ENCODE results near the gene RFC3. TPM values are rescaled to one million over a fixed set of nuclear protein-coding genes. Genes with fewer than 3 reads are reported as not detected.
A peak's percentile ranks its signal among the peaks of the same experiment; 100 is the strongest.
"Not testable (repeated sequence)": the region's sequence is repeated elsewhere in the genome, so short reads cannot be mapped to it uniquely, and the experiment has no call there.

RFC3 gene, protein sequence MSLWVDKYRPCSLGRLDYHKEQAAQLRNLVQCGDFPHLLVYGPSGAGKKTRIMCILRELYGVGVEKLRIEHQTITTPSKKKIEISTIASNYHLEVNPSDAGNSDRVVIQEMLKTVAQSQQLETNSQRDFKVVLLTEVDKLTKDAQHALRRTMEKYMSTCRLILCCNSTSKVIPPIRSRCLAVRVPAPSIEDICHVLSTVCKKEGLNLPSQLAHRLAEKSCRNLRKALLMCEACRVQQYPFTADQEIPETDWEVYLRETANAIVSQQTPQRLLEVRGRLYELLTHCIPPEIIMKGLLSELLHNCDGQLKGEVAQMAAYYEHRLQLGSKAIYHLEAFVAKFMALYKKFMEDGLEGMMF
- 144 and 321 TPM in 2 replicates for total RNA-seq (2014; rRNA removed; shearing (Covaris generic); ENCODE audit: low replicate concordance)

DNA sequence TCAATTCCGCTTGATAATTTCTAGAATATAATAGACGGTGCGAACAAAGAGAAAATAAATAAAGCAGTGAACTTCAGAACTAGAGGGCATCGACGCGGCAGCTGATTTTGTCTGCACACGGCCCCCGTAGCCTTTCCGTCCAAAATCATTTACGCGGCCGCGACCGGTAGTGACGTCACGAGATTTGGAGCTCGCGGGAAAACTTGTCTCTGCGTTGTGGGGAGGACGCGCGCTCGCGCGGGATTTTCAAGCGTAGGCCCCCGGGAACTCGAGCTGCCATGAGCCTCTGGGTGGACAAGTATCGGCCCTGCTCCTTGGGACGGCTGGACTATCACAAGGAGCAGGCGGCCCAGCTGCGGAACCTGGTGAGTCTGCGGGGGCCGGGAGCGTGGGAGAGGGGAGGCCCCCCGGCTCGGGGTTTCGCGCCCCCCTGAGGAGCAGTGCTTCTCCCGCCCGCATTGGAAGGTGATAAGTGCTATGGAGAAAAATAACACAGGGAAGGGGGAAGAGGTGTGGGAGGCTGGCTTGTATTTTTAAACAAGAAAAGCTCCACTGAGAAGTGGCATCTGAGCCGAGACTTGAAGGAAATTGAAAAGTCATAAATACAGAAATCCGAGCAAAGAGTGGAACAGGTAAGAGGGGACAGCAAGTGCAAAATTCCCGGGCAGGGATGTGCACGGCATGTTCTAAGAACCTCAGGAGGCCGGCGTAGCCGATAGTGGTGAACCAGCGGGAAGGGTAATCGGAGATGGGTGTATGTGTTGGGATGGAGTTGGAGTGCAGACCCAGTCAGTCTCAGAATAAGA lies at the start of gene RFC3:
TSS of gene RFC3 (plus strand) at position 249 of the 806 bp plus-strand sequence. CDS start at position 279, 30 bp downstream.
- H3K9me2 ChIP-seq (replicated peaks; ENCODE audit: insufficient read depth, low read length) = no peaks in the 10 kb centered on the region
- peaks cover 61% of the 10 kb centered on the region for H3K4me1 ChIP-seq (ENCODE audit: low read length)
- H3K79me2 ChIP-seq (ENCODE audit: low read length) = peaks cover 52% of the 10 kb centered on the region
- peak; percentile 99 for DNase-seq
- peaks cover 39% of the 10 kb centered on the region for H3K36me3 ChIP-seq (ENCODE audit: insufficient read depth, low read length)
- H3K9me3 ChIP-seq (ENCODE audit: low read length) = no peaks in the 10 kb centered on the region
- H3K27me3 ChIP-seq (ENCODE audit: low read length) = no peaks in the 10 kb centered on the region
- peak within 1 kb of the TSS; percentile 77 for H3K4me3 ChIP-seq (ENCODE audit: low read length)
- no peak within 1 kb of the TSS for H2AFZ ChIP-seq (ENCODE audit: low read length)
- peak within 1 kb of the TSS; percentile 89 for H3K4me2 ChIP-seq (ENCODE audit: low read depth, low read length, poor library complexity, severe bottlenecking)
- peak within 1 kb of the TSS; percentile 82 for H3K9ac ChIP-seq (ENCODE audit: low read length)
- no peaks in the 10 kb centered on the region for H4K20me1 ChIP-seq (ENCODE audit: insufficient read depth, low read depth, low read length)
- H3K27ac ChIP-seq (ENCODE audit: low read length) = peak within 1 kb of the TSS; percentile 96

DNA sequence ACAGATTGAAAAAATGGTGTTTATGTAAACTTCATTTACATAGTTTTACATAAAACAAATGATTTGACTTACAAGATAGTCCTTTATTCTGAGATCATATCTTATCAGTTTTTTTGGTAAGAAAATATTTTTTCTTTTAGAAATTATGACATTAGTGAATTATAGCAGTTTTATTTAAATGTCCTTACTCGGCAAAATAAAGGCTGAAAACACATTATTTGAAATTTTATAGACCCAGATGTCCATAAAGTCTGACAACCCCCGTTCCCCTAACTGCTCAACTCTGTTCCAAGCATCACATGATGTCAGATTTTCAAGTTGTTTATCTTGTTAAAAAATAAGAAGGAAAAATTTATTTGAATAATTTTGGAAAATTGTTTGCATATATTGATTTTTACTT lies 46.7 kb upstream of the RFC3 start:
- DNase-seq = no peak
- H4K20me1 ChIP-seq (ENCODE audit: insufficient read depth, low read depth, low read length) = no peaks in the 10 kb centered on the region
- no peak overlapping the region for H3K4me3 ChIP-seq (ENCODE audit: low read length)
- peak overlapping the region; percentile 66 for H3K27ac ChIP-seq (ENCODE audit: low read length)
- peaks cover 5% of the 10 kb centered on the region; the same call in 1 of the 2 replicates for H3K9me3 ChIP-seq (ENCODE audit: low read length)
- no peaks in the 10 kb centered on the region for H3K9me2 ChIP-seq (replicated peaks; ENCODE audit: insufficient read depth, low read length)
- peaks cover 9% of the 10 kb centered on the region for H3K79me2 ChIP-seq (ENCODE audit: low read length)
- no peak overlapping the region for H3K4me2 ChIP-seq (ENCODE audit: low read depth, low read length, poor library complexity, severe bottlenecking)
- H3K9ac ChIP-seq (ENCODE audit: low read length) = no peak overlapping the region
- peaks cover 25% of the 10 kb centered on the region for H3K36me3 ChIP-seq (ENCODE audit: insufficient read depth, low read length)
- no peaks in the 10 kb centered on the region for H3K27me3 ChIP-seq (ENCODE audit: low read length)
- H3K4me1 ChIP-seq (ENCODE audit: low read length) = peaks cover 42% of the 10 kb centered on the region
- H2AFZ ChIP-seq (ENCODE audit: low read length) = no peak overlapping the region

DNA sequence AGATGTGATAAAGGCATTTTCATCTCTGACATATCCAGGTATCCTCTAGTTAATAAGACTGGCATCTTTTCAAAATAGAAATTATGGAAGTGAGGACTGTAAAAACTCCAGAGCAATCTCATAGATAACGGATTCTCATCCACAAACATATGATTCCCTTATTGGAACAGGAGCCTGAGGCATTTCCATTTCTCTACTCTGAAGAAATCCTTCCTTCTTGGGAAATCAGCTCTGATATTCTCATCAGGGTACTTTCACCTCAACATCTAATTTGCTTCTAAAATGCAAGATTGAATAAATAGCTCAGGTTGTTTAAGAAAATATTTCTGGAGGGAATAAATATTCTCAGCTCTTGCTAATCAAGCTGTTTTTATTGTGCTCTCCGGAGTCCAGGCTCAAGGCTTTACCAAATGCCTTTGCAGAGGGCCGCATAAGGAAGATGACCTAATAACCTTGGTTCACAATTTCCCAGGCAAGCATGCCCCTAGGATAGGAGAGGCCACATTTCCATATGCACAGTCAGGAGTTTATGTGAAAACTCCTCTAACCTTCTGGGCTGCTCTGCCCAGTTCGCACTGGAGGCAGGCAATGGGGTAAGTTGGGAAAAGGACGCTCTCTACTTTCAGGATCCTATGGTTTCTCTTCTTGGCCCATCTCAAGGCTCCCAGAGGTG lies 44.0 kb upstream of the RFC3 start:
- Histone ChIP-seq H3K4me3 (ENCODE audit: low read length) (no peak overlapping the region), H3K36me3 (ENCODE audit: insufficient read depth, low read length) (peaks cover 11% of the 10 kb centered on the region; the same call in 1 of the 2 replicates), H3K79me2 (ENCODE audit: low read length) (peaks cover 17% of the 10 kb centered on the region), H3K4me1 (ENCODE audit: low read length) (peaks cover 66% of the 10 kb centered on the region), H3K9me2 (replicated peaks; ENCODE audit: insufficient read depth, low read length) (no peaks in the 10 kb centered on the region), H4K20me1 (ENCODE audit: insufficient read depth, low read depth, low read length) (no peaks in the 10 kb centered on the region), H3K9me3 (ENCODE audit: low read length) (no peaks in the 10 kb centered on the region), H3K27me3 (ENCODE audit: low read length) (no peaks in the 10 kb centered on the region), H3K9ac (ENCODE audit: low read length) (no peak overlapping the region), H3K27ac (ENCODE audit: low read length) (peak overlapping the region; percentile 66), H3K4me2 (ENCODE audit: low read depth, low read length, poor library complexity, severe bottlenecking) (no peak overlapping the region), H2AFZ (ENCODE audit: low read length) (no peak overlapping the region)
- no peak for DNase-seq

DNA sequence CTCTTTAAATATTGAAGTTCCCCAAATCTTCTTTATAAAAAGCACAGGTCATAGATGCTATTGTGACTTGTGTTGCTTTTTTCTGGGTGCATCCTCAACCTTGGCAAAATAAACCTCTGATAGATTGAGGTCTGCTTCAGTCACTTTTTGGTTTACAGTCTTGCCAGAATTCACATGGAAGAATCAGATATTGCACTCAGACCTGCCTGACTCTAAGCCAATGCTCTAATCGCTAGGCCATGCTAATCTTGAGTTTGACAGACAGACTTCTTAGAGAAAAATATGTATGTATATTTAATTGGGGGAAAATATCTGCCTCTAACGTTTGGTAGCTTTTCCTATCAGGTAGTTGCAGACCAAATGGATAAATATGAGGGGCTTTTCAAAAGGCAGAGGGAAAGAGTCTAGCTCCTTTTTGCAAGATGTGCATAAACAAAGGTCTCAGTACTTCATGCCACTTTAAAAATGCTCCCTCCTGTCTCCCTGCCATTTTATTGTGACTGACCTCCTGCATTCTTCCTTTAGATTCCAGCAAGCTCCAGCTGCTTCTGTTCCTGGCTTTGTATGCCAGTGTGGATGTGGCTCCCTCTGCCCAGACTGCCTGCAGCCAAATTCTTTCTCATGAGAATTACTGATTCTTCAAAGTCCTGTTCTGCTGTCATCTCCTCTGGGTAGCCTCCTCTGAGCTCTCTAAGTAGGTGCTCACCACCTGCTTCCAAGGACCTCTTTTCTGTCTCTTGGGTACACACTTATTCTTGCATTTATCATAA lies 42.4 kb upstream of the RFC3 start:
- H3K4me2 ChIP-seq (ENCODE audit: low read depth, low read length, poor library complexity, severe bottlenecking) = peak overlapping the region; percentile 63

DNA sequence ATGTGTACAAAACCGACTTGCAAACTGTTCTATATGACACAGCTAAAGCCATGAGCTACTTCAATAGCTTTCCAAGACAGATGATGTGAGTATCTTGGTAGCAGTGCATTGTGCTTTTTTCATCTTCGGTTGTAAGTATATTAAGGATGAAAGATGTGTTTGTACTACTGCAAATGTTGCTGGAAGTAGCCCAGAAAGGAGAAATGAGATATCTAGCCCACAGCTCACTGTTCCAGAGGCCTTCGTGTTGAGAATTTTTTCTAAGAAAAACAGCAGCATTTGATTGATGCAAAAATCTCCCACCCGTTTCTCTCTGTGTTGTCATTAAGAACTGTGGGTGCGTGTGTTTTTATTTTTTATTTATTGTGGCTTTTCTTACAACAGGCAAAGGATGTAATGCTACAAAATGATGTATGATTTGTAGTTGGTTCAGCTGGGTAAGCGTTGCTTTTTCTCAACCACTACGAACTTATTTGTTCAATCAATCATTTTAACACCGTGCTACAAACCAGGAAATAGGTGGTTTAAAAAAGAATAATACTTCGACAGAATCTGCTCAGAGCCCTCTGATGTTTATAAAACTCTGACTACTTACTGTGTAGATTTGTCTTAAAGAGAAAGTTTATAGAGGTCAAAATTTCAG lies 41.6 kb upstream of the RFC3 start:
- Histone ChIP-seq H3K4me2 (ENCODE audit: low read depth, low read length, poor library complexity, severe bottlenecking) (peak overlapping the region; percentile 63), H4K20me1 (ENCODE audit: insufficient read depth, low read depth, low read length) (no peaks in the 10 kb centered on the region), H3K9me3 (ENCODE audit: low read length) (peaks cover 3% of the 10 kb centered on the region; the same call in 1 of the 2 replicates), H3K79me2 (ENCODE audit: low read length) (peaks cover 36% of the 10 kb centered on the region), H3K9me2 (replicated peaks; ENCODE audit: insufficient read depth, low read length) (no peaks in the 10 kb centered on the region), H3K4me1 (ENCODE audit: low read length) (peaks cover 82% of the 10 kb centered on the region), H2AFZ (ENCODE audit: low read length) (no peak overlapping the region), H3K27me3 (ENCODE audit: low read length) (no peaks in the 10 kb centered on the region), H3K36me3 (ENCODE audit: insufficient read depth, low read length) (peaks cover 16% of the 10 kb centered on the region), H3K27ac (ENCODE audit: low read length) (peak overlapping the region; percentile 96), H3K9ac (ENCODE audit: low read length) (peak overlapping the region; percentile 63), H3K4me3 (ENCODE audit: low read length) (peak overlapping the region; percentile 26; the same call in 1 of the 2 replicates)
- peak; percentile 76 for DNase-seq

More for the DNA sequence above, 42.4 kb upstream of the RFC3 start:
- Histone ChIP-seq H3K36me3 (ENCODE audit: insufficient read depth, low read length) (peaks cover 14% of the 10 kb centered on the region), H3K4me1 (ENCODE audit: low read length) (peaks cover 82% of the 10 kb centered on the region), H3K9me3 (ENCODE audit: low read length) (peaks cover 1% of the 10 kb centered on the region; the same call in 1 of the 2 replicates), H3K9me2 (replicated peaks; ENCODE audit: insufficient read depth, low read length) (no peaks in the 10 kb centered on the region), H2AFZ (ENCODE audit: low read length) (no peak overlapping the region; the same call in 1 of the 2 replicates), H3K9ac (ENCODE audit: low read length) (peak overlapping the region; percentile 63), H4K20me1 (ENCODE audit: insufficient read depth, low read depth, low read length) (no peaks in the 10 kb centered on the region), H3K79me2 (ENCODE audit: low read length) (peaks cover 30% of the 10 kb centered on the region), H3K27me3 (ENCODE audit: low read length) (no peaks in the 10 kb centered on the region), H3K27ac (ENCODE audit: low read length) (peak overlapping the region; percentile 96), H3K4me3 (ENCODE audit: low read length) (no peak overlapping the region)
- peak; percentile 65 for DNase-seq

DNA sequence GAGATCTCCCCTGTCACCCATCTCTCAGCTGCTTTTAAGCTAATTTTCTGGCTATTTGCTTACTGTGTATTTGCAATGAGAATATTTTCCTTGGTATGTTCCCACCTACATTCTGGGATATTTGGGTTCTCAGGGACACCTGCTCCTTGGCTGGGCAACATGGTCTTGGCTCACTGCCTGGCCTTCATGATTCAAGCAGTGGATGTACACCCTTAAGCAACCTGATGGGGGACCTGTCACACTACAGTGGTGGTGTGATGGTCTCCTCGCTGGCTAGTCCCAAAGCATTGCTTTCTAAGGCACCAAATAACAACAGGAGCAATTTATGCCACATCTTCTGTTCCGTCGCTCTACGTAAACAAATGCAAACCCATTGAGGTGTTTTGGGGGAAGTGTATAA lies 35.3 kb upstream of the RFC3 start:
- Histone ChIP-seq H3K9ac (ENCODE audit: low read length) (no peak overlapping the region), H3K79me2 (ENCODE audit: low read length) (peaks cover 87% of the 10 kb centered on the region), H3K9me2 (replicated peaks; ENCODE audit: insufficient read depth, low read length) (no peaks in the 10 kb centered on the region), H3K4me3 (ENCODE audit: low read length) (no peak overlapping the region), H2AFZ (ENCODE audit: low read length) (no peak overlapping the region), H3K27me3 (ENCODE audit: low read length) (no peaks in the 10 kb centered on the region), H3K27ac (ENCODE audit: low read length) (peak overlapping the region; percentile 37), H3K4me1 (ENCODE audit: low read length) (peaks cover 52% of the 10 kb centered on the region), H4K20me1 (ENCODE audit: insufficient read depth, low read depth, low read length) (no peaks in the 10 kb centered on the region), H3K36me3 (ENCODE audit: insufficient read depth, low read length) (peaks cover 37% of the 10 kb centered on the region), H3K4me2 (ENCODE audit: low read depth, low read length, poor library complexity, severe bottlenecking) (no peak overlapping the region), H3K9me3 (ENCODE audit: low read length) (peaks cover 11% of the 10 kb centered on the region)
- no peak for DNase-seq

DNA sequence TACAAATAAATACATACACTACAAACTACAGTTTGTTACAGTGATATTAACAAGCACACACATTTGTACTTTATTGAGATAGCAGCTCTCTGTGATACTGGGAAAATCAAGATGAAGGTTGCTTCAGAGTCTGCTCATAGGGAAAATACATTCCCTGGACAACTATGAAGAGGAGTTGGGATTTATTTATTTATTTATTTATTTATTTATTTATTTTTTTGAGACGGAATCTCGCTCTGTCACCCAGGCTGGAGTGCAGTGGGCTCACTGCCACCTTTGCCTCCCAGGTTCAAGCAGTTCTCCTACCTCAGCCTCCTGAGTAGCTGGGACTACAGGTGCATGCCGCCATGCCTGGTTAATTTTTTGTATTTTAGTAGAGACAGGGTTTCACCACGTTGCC lies 34.7 kb upstream of the RFC3 start:
- not testable (repeated sequence) for H3K9ac ChIP-seq (ENCODE audit: low read length); DNase-seq; H3K9me2 ChIP-seq (replicated peaks; ENCODE audit: insufficient read depth, low read length); H4K20me1 ChIP-seq (ENCODE audit: insufficient read depth, low read depth, low read length); H3K27me3 ChIP-seq (ENCODE audit: low read length); H2AFZ ChIP-seq (ENCODE audit: low read length); H3K4me2 ChIP-seq (ENCODE audit: low read depth, low read length, poor library complexity, severe bottlenecking); H3K4me3 ChIP-seq (ENCODE audit: low read length)
- Histone ChIP-seq H3K4me1 (ENCODE audit: low read length) (peaks cover 52% of the 10 kb centered on the region), H3K27ac (ENCODE audit: low read length) (peak overlapping the region; percentile 37), H3K79me2 (ENCODE audit: low read length) (peaks cover 89% of the 10 kb centered on the region), H3K9me3 (ENCODE audit: low read length) (peaks cover 11% of the 10 kb centered on the region), H3K36me3 (ENCODE audit: insufficient read depth, low read length) (peaks cover 37% of the 10 kb centered on the region)
